Mesenchymal stem cell (in vitro differentiated cells and primary cell): ENCODE results near the gene CLCNKB.

Experiments
- DNase-seq: peaks from one replicate; pipeline ENCODE4 v3.0.0-alpha.2; 2013
- H2AFZ ChIP-seq: one replicate; pipeline ENCODE4 v1.6.1; 2013; ENCODE audit warnings: low read depth, mild to moderate bottlenecking, control low read depth, inconsistent platforms, low read length, moderate library complexity
- H2AK5ac ChIP-seq: 2 replicates; pipeline ENCODE4 v1.6.1; 2013; ENCODE audit warnings: low read length, moderate library complexity, mild to moderate bottlenecking, inconsistent platforms; ENCODE audit not compliant: severe bottlenecking
- H2BK120ac ChIP-seq: one replicate; pipeline ENCODE4 v1.6.1; 2013; ENCODE audit warnings: low read depth, mild to moderate bottlenecking, inconsistent platforms, low read length, moderate library complexity
- H2BK12ac ChIP-seq, 2 experiments: one replicate each; pipeline ENCODE4 v1.6.1; 2013; ENCODE audit warnings: inconsistent platforms in 2 of 2, low read length in 2 of 2, mild to moderate bottlenecking in 2 of 2, moderate library complexity in 2 of 2, control low read depth in 1 of 2
- H2BK15ac ChIP-seq: one replicate; pipeline ENCODE4 v1.6.1; 2013; ENCODE audit warnings: mild to moderate bottlenecking, low read depth, inconsistent platforms; ENCODE audit not compliant: poor library complexity, severe bottlenecking
- H2BK5ac ChIP-seq: 2 replicates; pipeline ENCODE4 v1.6.1; 2013; ENCODE audit warnings: low read depth, mild to moderate bottlenecking, low read length, control low read depth, inconsistent platforms; ENCODE audit not compliant: poor library complexity, severe bottlenecking
- H3K14ac ChIP-seq, 2 experiments: one replicate each; pipeline ENCODE4 v1.6.1; 2013; ENCODE audit warnings: inconsistent platforms in 2 of 2, low read length in 2 of 2, control low read depth in 1 of 2, mild to moderate bottlenecking in 1 of 2, moderate library complexity in 1 of 2
- H3K18ac ChIP-seq, 2 experiments: one replicate each; pipeline ENCODE4 v1.6.1; 2013; ENCODE audit warnings: inconsistent platforms in 2 of 2, low read length in 2 of 2, control low read depth in 1 of 2, low read depth in 1 of 2, mild to moderate bottlenecking in 1 of 2
- H3K23ac ChIP-seq, 2 experiments: one replicate each; pipeline ENCODE4 v1.6.1; 2013; ENCODE audit warnings: inconsistent platforms in 2 of 2, low read length in 2 of 2, mild to moderate bottlenecking in 2 of 2, moderate library complexity in 2 of 2, control low read depth in 1 of 2
- H3K27ac ChIP-seq: 2 replicates; pipeline ENCODE4 v1.5.1; 2013; ENCODE audit warnings: mild to moderate bottlenecking, moderate library complexity, low read length, control low read depth, inconsistent platforms; ENCODE audit not compliant: poor library complexity, severe bottlenecking
- H3K27me3 ChIP-seq, 2 experiments: 2 replicates each; pipeline versions ENCODE4 v1.6.1 to v1.7.0; 2013; ENCODE audit warnings: low read length in 2 of 2, mild to moderate bottlenecking in 2 of 2, moderate library complexity in 2 of 2, control low read depth in 1 of 2, inconsistent platforms in 1 of 2; ENCODE audit not compliant: control insufficient read depth in 1 of 2, insufficient read depth in 1 of 2
- H3K36me3 ChIP-seq, 2 experiments: 2 replicates each; pipeline versions ENCODE4 v1.6.1 to v1.7.0; 2013; ENCODE audit warnings: low read length in 2 of 2, control low read depth in 1 of 2, inconsistent platforms in 1 of 2, low read depth in 1 of 2, mild to moderate bottlenecking in 1 of 2; ENCODE audit not compliant: insufficient read depth in 2 of 2, control insufficient read depth in 1 of 2
- H3K4ac ChIP-seq, 2 experiments: one replicate each; pipeline ENCODE4 v1.6.1; 2013; ENCODE audit warnings: inconsistent platforms in 2 of 2, low read length in 2 of 2, mild to moderate bottlenecking in 2 of 2, moderate library complexity in 2 of 2, control low read depth in 1 of 2, low read depth in 1 of 2
- H3K4me1 ChIP-seq: 2 replicates; pipeline ENCODE4 v1.6.1; 2013; ENCODE audit warnings: low read depth, low read length, control low read depth; ENCODE audit not compliant: control insufficient read depth, insufficient read depth
- H3K4me2 ChIP-seq: 2 replicates; pipeline ENCODE4 v1.6.1; 2013; ENCODE audit warnings: low read length, mild to moderate bottlenecking, inconsistent platforms; ENCODE audit not compliant: poor library complexity, severe bottlenecking
- H3K4me3 ChIP-seq, 2 experiments: 2 replicates each; pipeline versions ENCODE4 v1.5.1 to v1.7.0; 2013; ENCODE audit warnings: low read length in 2 of 2, mild to moderate bottlenecking in 2 of 2, control low read depth in 1 of 2, low read depth in 1 of 2; ENCODE audit not compliant: insufficient read depth in 1 of 2
- H3K79me1 ChIP-seq: replicated peaks from 2 replicates; pipeline ENCODE4 v1.6.1; 2013; ENCODE audit warnings: mild to moderate bottlenecking, control low read depth, low read length, inconsistent platforms; ENCODE audit not compliant: poor library complexity, severe bottlenecking
- H3K9ac ChIP-seq: 2 replicates; pipeline ENCODE4 v1.7.0; 2013; ENCODE audit warnings: mild to moderate bottlenecking, low read length, moderate library complexity
- H3K9me3 ChIP-seq: 2 replicates; pipeline ENCODE4 v1.7.0; 2013; ENCODE audit warnings: mild to moderate bottlenecking, low read length; ENCODE audit not compliant: control insufficient read depth
- H4K8ac ChIP-seq: one replicate; pipeline ENCODE4 v1.6.1; 2013; ENCODE audit warnings: inconsistent platforms, mild to moderate bottlenecking, low read length, moderate library complexity
- H4K91ac ChIP-seq: one replicate; pipeline ENCODE4 v1.6.1; 2013; ENCODE audit warnings: mild to moderate bottlenecking, low read length, inconsistent platforms
- WGBS: methylation state at CpG from one replicate; pipeline ENCODE4 v1.1.7; 2013; ENCODE audit warnings: mixed read lengths; 5-methylcytosine and 5-hydroxymethylcytosine counted together

The CLCNKB gene

DNA sequence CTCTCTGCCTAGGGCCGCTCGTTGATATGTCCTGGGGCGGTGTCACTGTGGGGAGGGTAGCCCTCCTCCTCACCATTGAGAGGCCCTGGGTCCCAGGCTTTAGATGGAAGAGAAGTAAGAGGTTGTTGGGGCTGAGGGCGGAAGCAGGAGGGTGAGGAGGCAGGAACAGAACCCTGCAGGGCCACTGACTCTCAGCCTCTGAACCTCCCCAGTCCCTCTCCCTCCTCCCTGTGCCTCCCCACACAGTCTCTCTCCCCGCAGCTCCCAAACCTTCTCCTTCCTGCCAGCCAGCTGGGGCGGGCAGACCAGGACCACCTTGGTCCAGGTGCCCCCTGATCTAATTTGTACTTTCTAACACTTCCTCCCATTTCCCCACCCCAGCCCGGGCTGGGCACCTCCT is 44.2 kb downstream of the CLCNKB start:
- peaks cover 3% of the 10 kb centered on the region for H3K79me1 ChIP-seq
- H3K27ac ChIP-seq: no peak overlapping the region
- no peak overlapping the region for H3K4me2 ChIP-seq
- peaks cover 0 to 36% of the 10 kb centered on the region in 2 experiments for H3K27me3 ChIP-seq
- peak overlapping the region; percentile 34 for H4K91ac ChIP-seq
- H2BK12ac ChIP-seq: no peak overlapping the region
- 85% methylated on average over 5 of the region's 7 CpGs for WGBS
- H3K4ac ChIP-seq: no peak overlapping the region
- H4K8ac ChIP-seq: no peak overlapping the region
- no peak overlapping the region for H2BK5ac ChIP-seq
- H3K18ac ChIP-seq: no peak overlapping the region
- H3K9ac ChIP-seq: no peak overlapping the region
- H2AFZ ChIP-seq: no peak overlapping the region
- no peaks in the 10 kb centered on the region for H3K36me3 ChIP-seq
- no peak overlapping the region for H3K14ac ChIP-seq
- H3K4me3 ChIP-seq: no peak overlapping the region
- no peak for DNase-seq
- no peak overlapping the region for H2BK120ac ChIP-seq
- no peak overlapping the region for H2BK15ac ChIP-seq
- H2AK5ac ChIP-seq: peak overlapping the region; percentile 34
- H3K23ac ChIP-seq: no peak overlapping the region
- H3K4me1 ChIP-seq: peaks cover 27% of the 10 kb centered on the region
- no peaks in the 10 kb centered on the region for H3K9me3 ChIP-seq

DNA sequence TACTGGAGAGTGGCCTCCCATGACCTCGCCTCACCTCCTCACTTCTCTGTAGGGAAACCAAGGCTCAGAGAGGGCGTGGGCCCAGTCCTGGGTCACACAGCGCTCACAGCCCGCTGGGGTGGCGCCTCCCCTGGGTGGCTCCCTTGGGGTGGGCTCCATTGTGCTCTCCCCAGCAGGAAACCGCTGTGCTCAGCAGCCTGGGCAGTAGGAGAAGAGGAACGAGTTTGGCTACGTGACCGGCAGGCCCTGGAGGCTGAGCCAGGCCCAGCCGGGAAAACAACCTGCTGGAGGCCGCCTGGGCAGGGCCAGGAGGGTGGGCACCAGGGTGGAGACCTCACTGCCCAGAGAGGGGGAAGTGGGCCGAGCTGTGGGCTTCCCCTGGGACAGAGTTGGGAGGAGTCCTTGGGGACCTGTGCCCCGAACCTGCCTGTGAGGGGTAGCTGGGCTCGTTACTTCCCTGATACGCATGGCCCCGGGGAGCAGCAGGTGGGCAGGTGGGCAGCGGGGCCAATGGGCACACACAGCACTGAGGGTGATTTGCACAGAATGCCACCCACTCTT is 44.8 kb downstream of the CLCNKB start:
- Histone ChIP-seq H3K9ac (no peak overlapping the region), H3K4me3 (no peak overlapping the region), H2AK5ac (peak overlapping the region; percentile 34), H3K9me3 (no peaks in the 10 kb centered on the region), H4K8ac (no peak overlapping the region), H2AFZ (no peak overlapping the region), H3K4ac (no peak overlapping the region), H2BK5ac (no peak overlapping the region), H3K27me3 (peaks cover 0 to 37% of the 10 kb centered on the region in 2 experiments), H2BK15ac (no peak overlapping the region), H3K36me3 (no peaks in the 10 kb centered on the region), H3K23ac (no peak overlapping the region), H3K4me1 (peaks cover 23% of the 10 kb centered on the region), H3K18ac (peak overlapping the region in 1 of 2 experiments; percentile 32), H3K79me1 (no peaks in the 10 kb centered on the region), H2BK12ac (peak overlapping the region in 1 of 2 experiments; percentile 38), H4K91ac (peak overlapping the region; percentile 43), H2BK120ac (no peak overlapping the region), H3K14ac (peak overlapping the region in 1 of 2 experiments; percentile 30), H3K27ac (peak overlapping the region; percentile 14), H3K4me2 (no peak overlapping the region)
- WGBS: 92% methylated on average over 17 of the region's 17 CpGs
- DNase-seq: no peak

DNA sequence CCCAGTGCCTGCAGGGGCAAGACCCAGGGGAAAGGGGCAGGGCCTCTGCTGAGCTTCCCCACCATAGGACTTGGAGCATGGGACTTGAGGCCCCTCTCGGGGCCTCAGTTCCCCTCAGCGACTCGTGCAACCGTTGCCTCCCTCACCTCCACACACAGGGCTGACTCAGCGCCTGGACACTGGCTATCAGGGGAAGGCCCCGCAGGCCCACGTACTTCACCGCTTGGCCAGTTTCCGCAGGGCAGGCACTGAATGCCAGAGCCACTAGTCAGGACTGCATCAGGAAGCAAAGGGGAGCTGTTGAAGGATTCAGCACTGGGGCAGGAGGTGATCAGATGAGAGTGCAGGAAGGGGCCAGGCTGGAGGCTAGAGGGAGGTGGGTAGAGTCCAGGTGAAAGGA is 45.4 kb downstream of the CLCNKB start:
- peak overlapping the region; percentile 14 for H3K27ac ChIP-seq
- H2BK5ac ChIP-seq: no peak overlapping the region
- no peak overlapping the region for H3K14ac ChIP-seq
- H2AFZ ChIP-seq: no peak overlapping the region
- peak overlapping the region in 1 of 2 experiments; percentile 32 for H3K18ac ChIP-seq
- no peak overlapping the region for H2BK120ac ChIP-seq
- no peaks in the 10 kb centered on the region for H3K9me3 ChIP-seq
- H3K4me2 ChIP-seq: no peak overlapping the region
- no peak overlapping the region for H4K8ac ChIP-seq
- H3K23ac ChIP-seq: no peak overlapping the region
- no peak overlapping the region for H3K4ac ChIP-seq
- H3K36me3 ChIP-seq: no peaks in the 10 kb centered on the region
- peaks cover 23% of the 10 kb centered on the region for H3K4me1 ChIP-seq
- H2BK15ac ChIP-seq: no peak overlapping the region
- peak; percentile 72 for DNase-seq
- peak overlapping the region; percentile 34 for H2AK5ac ChIP-seq
- H3K4me3 ChIP-seq: no peak overlapping the region
- H3K79me1 ChIP-seq: no peaks in the 10 kb centered on the region
- H3K9ac ChIP-seq: no peak overlapping the region
- 46% methylated on average over 9 of the region's 9 CpGs for whole genome bisulfite sequencing
- H2BK12ac ChIP-seq: no peak overlapping the region
- H4K91ac ChIP-seq: peak overlapping the region; percentile 43
- H3K27me3 ChIP-seq: peaks cover 0 to 42% of the 10 kb centered on the region in 2 experiments

DNA sequence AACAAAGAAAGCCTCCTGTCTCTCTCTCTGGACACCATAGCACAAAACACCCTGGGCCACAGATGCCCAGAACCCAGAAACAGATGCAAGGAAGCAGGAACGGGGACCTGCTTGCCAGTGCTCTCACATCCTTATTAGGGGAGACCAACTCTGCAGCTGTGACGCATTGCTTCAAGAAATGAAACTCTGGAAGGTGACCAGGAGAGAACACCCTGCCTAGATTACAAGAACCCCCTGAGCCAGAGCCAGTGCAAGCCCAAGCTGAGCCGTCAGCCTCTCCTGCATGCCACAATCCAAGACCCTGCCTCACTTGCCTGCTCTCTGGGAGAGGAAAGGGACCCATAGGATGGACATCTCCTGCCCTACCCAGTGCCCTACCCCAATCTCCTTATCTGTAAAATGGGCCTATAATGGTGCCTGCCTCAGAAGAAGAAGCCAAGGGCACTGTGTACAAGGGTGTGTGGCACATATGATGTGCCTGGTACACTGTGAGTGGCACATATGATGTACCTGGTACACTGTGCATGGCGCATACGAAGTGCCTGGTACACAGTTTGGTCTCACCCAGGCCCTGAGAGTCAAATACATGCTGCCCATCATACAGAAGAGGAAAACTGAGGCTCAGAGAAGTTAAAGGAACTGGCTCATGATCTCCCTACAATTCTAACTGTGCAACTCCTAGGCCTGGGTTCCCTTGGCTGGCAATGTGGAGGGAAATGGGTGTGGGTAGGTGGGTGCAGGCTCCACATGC is 46.7 kb downstream of the CLCNKB start:
- H3K18ac ChIP-seq: no peak overlapping the region
- no peaks in the 10 kb centered on the region for H3K36me3 ChIP-seq
- H2BK5ac ChIP-seq: no peak overlapping the region
- no peak overlapping the region for H2AK5ac ChIP-seq
- no peak overlapping the region for H3K4me2 ChIP-seq
- H2BK15ac ChIP-seq: no peak overlapping the region
- H3K9ac ChIP-seq: no peak overlapping the region
- no peak overlapping the region for H4K91ac ChIP-seq
- no peak overlapping the region for H2BK12ac ChIP-seq
- H3K27me3 ChIP-seq: peaks cover 0 to 54% of the 10 kb centered on the region in 2 experiments
- no peak overlapping the region for H4K8ac ChIP-seq
- no peaks in the 10 kb centered on the region for H3K9me3 ChIP-seq
- no peak overlapping the region for H3K4ac ChIP-seq
- no peak overlapping the region for H3K4me3 ChIP-seq
- H3K27ac ChIP-seq: no peak overlapping the region
- H3K4me1 ChIP-seq: peaks cover 25% of the 10 kb centered on the region
- no peak overlapping the region for H2AFZ ChIP-seq
- WGBS: 92% methylated on average over 5 of the region's 5 CpGs
- no peaks in the 10 kb centered on the region for H3K79me1 ChIP-seq
- DNase-seq: no peak
- H2BK120ac ChIP-seq: no peak overlapping the region
- no peak overlapping the region for H3K23ac ChIP-seq
- H3K14ac ChIP-seq: no peak overlapping the region
